ENCODE measurements around the gene GRK3. TPM values are rescaled to one million over a fixed set of nuclear protein-coding genes. Genes with fewer than 3 reads are reported as not detected.

Gene GRK3
- total and polyA plus RNA-seq, 7 donors, result 1.2 to 9.6 (median 7.2) TPM

GRCh38 chr22:25651332-25652085 lies 87.0 kb downstream of the GRK3 start:
- DNase-seq, result no peak
- Histone ChIP-seq H3K9me3 (no peaks in the 10 kb centered on the region), H3K36me3 (no peaks in the 10 kb centered on the region), H3K4me3 (no peak overlapping the region), H3K4me1 (peaks cover 0 to 11% (median 0%) of the 10 kb centered on the region in 4 donors), H3K27ac (no peak overlapping the region), H3K27me3 (no peaks in the 10 kb centered on the region)
- 51 to 64% methylated on average over 4 of the region's 4 CpGs for WGBS, 2 donors
- intact Hi-C loops (cut with DNase I), result no loop called here
- TF ChIP-seq EP300 (IDR thresholded peaks at IDR 0.05), result no peak
- TF ChIP-seq POLR2A (IDR thresholded peaks at IDR 0.05), result no peak
- TF ChIP-seq CTCF (IDR thresholded peaks at IDR 0.05), result no peak
- no peak for TF ChIP-seq POLR2AphosphoS5 (IDR thresholded peaks at IDR 0.05)

GRCh38 chr22:25654676-25655075 lies 90.2 kb downstream of the GRK3 start:
- TF ChIP-seq CTCF (IDR thresholded peaks at IDR 0.05) (no peak), POLR2AphosphoS5 (IDR thresholded peaks at IDR 0.05) (no peak), EP300 (IDR thresholded peaks at IDR 0.05) (no peak), POLR2A (IDR thresholded peaks at IDR 0.05) (no peak)
- no peak for DNase-seq
- intact Hi-C loops (cut with DNase I), result no loop called here

GRCh38 chr22:25655371-25655935 lies 91.0 kb downstream of the GRK3 start:
- intact Hi-C loops (cut with DNase I), result no loop called here
- Histone ChIP-seq H3K4me3 (no peak overlapping the region), H3K36me3 (no peaks in the 10 kb centered on the region), H3K4me1 (peaks cover 0 to 25% (median 7%) of the 10 kb centered on the region in 4 donors), H3K27ac (no peak overlapping the region), H3K27me3 (no peaks in the 10 kb centered on the region), H3K9me3 (no peaks in the 10 kb centered on the region)
- WGBS, 2 donors, result 84 to 86% methylated on average over 4 of the region's 4 CpGs
- TF ChIP-seq POLR2AphosphoS5 (IDR thresholded peaks at IDR 0.05) (no peak), EP300 (IDR thresholded peaks at IDR 0.05) (no peak), POLR2A (IDR thresholded peaks at IDR 0.05) (no peak), CTCF (IDR thresholded peaks at IDR 0.05) (no peak)
- no peak for DNase-seq

More at GRCh38 chr22:25654676-25655075, 90.2 kb downstream of the GRK3 start:
- peaks cover 0 to 22% (median 1%) of the 10 kb centered on the region in 4 donors for H3K4me1 ChIP-seq
- H3K27me3 ChIP-seq, result no peaks in the 10 kb centered on the region
- no peaks in the 10 kb centered on the region for H3K9me3 ChIP-seq
- H3K36me3 ChIP-seq, result no peaks in the 10 kb centered on the region
- H3K4me3 ChIP-seq, result no peak overlapping the region
- no peak overlapping the region for H3K27ac ChIP-seq

- no peaks in the 10 kb centered on the region for H3K9me3 ChIP-seq
- DNase-seq, result no peak
- intact Hi-C loops (cut with DNase I), result no loop called here
- H3K27me3 ChIP-seq, result no peaks in the 10 kb centered on the region
- no peak overlapping the region for H3K4me3 ChIP-seq
- H3K4me1 ChIP-seq, result peaks cover 0 to 31% (median 16%) of the 10 kb centered on the region in 4 donors
- no peaks in the 10 kb centered on the region for H3K36me3 ChIP-seq
- no peak overlapping the region for H3K27ac ChIP-seq
- TF ChIP-seq CTCF (IDR thresholded peaks at IDR 0.05) (no peak), POLR2A (IDR thresholded peaks at IDR 0.05) (no peak), EP300 (IDR thresholded peaks at IDR 0.05) (no peak), POLR2AphosphoS5 (IDR thresholded peaks at IDR 0.05) (no peak)
Observed at GRCh38 chr22:25656724-25657123, 92.2 kb downstream of the GRK3 start.
